HepG2 (cell line): ENCODE results near the gene UNC5CL. TPM values are rescaled to one million over a fixed set of nuclear protein-coding genes. Genes with fewer than 3 reads are reported as not detected.
A peak's percentile ranks its signal among the peaks of the same experiment; 100 is the strongest.

Experiments
- AHDC1 ChIP-seq: sonication (generic); formaldehyde crosslinking; IDR thresholded peaks from 2 replicates; pipeline ENCODE4 v1.5.1; 2020; ENCODE audit warnings: mild to moderate bottlenecking, missing genetic modification reagents, borderline replicate concordance
- CBX2 ChIP-seq, 2 experiments: fragments of 200-600 bp in 1 of 2; sonication (generic); formaldehyde crosslinking in 1 of 2; IDR thresholded peaks; 2 replicates each; pipeline versions ENCODE4 v1.7.0 to v1.8.1; 2018 to 2022; ENCODE audit warnings: low read depth in 2 of 2, low read length in 1 of 2, mild to moderate bottlenecking in 1 of 2, missing genetic modification reagents in 1 of 2
- DNMT1 ChIP-seq: sonication (generic); formaldehyde crosslinking; IDR thresholded peaks from 2 replicates; pipeline ENCODE4 v1.5.1; 2020; ENCODE audit warnings: mild to moderate bottlenecking, missing genetic modification reagents
- HMG20B ChIP-seq: conservative IDR thresholded peaks from 2 replicates; pipeline ENCODE4 v1.6.1; 2016; ENCODE audit warnings: missing genetic modification reagents, missing compliant biosample characterization
- LBX2 ChIP-seq: sonication (generic); formaldehyde crosslinking; IDR thresholded peaks from 2 replicates; pipeline ENCODE4 v1.5.0; 2020; ENCODE audit warnings: missing genetic modification reagents, mild to moderate bottlenecking, borderline replicate concordance
- NFE2 ChIP-seq: sonication (generic); formaldehyde crosslinking; IDR thresholded peaks from 2 replicates; pipeline ENCODE4 v1.4.0; 2020; ENCODE audit warnings: missing genetic modification reagents
- PBX2 ChIP-seq: IDR thresholded peaks from 2 replicates; pipeline ENCODE4 v1.6.1; 2016; ENCODE audit warnings: control low read depth
- RCOR2 ChIP-seq: IDR thresholded peaks from 2 replicates; pipeline ENCODE4 v1.6.1; 2016; ENCODE audit warnings: missing biosample characterization, missing genetic modification reagents
- SOX6 ChIP-seq, 2 experiments: fragments of 450-650 bp in 1 of 2; sonication (generic) in 1 of 2; formaldehyde crosslinking in 1 of 2; IDR thresholded peaks; 2 replicates each; pipeline versions ENCODE4 v1.4.0 to v1.6.1; 2017 to 2020; ENCODE audit warnings: antibody characterized with exemption in 1 of 2, mild to moderate bottlenecking in 1 of 2, missing genetic modification reagents in 1 of 2
- TRIM24 ChIP-seq: sonication (generic); formaldehyde crosslinking; IDR thresholded peaks from 2 replicates; pipeline ENCODE4 v1.8.0; 2022; ENCODE audit warnings: mild to moderate bottlenecking, missing genetic modification reagents
- ZBTB33 ChIP-seq: sonication (generic); formaldehyde crosslinking; IDR thresholded peaks from 2 replicates; pipeline ENCODE4 v1.4.0; 2020; ENCODE audit warnings: missing genetic modification reagents
- ZBTB39 ChIP-seq: sonication (generic); formaldehyde crosslinking; IDR thresholded peaks from 2 replicates; pipeline ENCODE4 v1.5.0; 2020; ENCODE audit warnings: missing genetic modification reagents
- ZNF20 ChIP-seq: sonication (generic); formaldehyde crosslinking; IDR thresholded peaks from 2 replicates; pipeline ENCODE4 v1.4.0; 2020; ENCODE audit warnings: mild to moderate bottlenecking, moderate library complexity, missing genetic modification reagents
- ZNF253 ChIP-seq: sonication (generic); formaldehyde crosslinking; IDR thresholded peaks from 2 replicates; pipeline ENCODE4 v1.8.0; 2022; ENCODE audit warnings: mild to moderate bottlenecking, missing genetic modification reagents, borderline replicate concordance
- ZNF496 ChIP-seq: sonication (generic); formaldehyde crosslinking; IDR thresholded peaks from 2 replicates; pipeline ENCODE4 v1.8.1; 2023; ENCODE audit warnings: mild to moderate bottlenecking, moderate library complexity, missing genetic modification reagents; ENCODE audit not compliant: insufficient replicate concordance
- ZNF564 ChIP-seq: sonication (generic); formaldehyde crosslinking; IDR thresholded peaks from 2 replicates; pipeline ENCODE4 v1.8.1; 2023; ENCODE audit warnings: mild to moderate bottlenecking, missing genetic modification reagents
- ZNF580 ChIP-seq: IDR thresholded peaks from 2 replicates; pipeline ENCODE4 v1.6.1; 2016; ENCODE audit warnings: low read depth, borderline replicate concordance
- ZNF790 ChIP-seq: sonication (generic); formaldehyde crosslinking; IDR thresholded peaks from 2 replicates; pipeline ENCODE4 v1.8.0; 2022; ENCODE audit warnings: missing genetic modification reagents, mild to moderate bottlenecking, borderline replicate concordance
- polyA plus RNA-seq, 8 experiments: library from polyadenylated mRNA; depleted of rRNA in 3 of 8; stranded (reverse) in 7 of 8; unstranded in 1 of 8; fragments of >200 nt; fragmentation: Illumina TruSeq in 4 of 8; extraction: Trizol in 4 of 8; gene quantifications; 2 replicates each; pipeline versions ENCODE4 v1.2.1 to v1.2.3, GENCODE V29; 2011 to 2016; ENCODE audit warnings: low read depth in 4 of 8, missing spikeins in 1 of 8, mixed read lengths in 1 of 8; ENCODE audit not compliant: insufficient read depth in 1 of 8
- total RNA-seq, 5 experiments: library from RNA; depleted of rRNA; stranded (reverse); fragments of >200 nt; fragmentation: Illumina TruSeq; extraction: Trizol; gene quantifications; 2 replicates each; pipeline ENCODE4 v1.2.3, GENCODE V29; 2016; ENCODE audit warnings: low read depth in 1 of 5

UNC5CL gene
- total and polyA plus RNA-seq, 2 of the 13 experiments (the other 11 are each of a cell fraction or from before 2014, with no cell fraction given): 2.4 to 2.5 TPM

GRCh38 chr6:41055149-41055548 is 16.1 kb upstream of the UNC5CL start (continued):
- TF ChIP-seq AHDC1 (CRISPR knock-in tag): no peak
- peak; percentile 39; the same call in 1 of the 2 replicates for TF ChIP-seq ZBTB33
- no peak for TF ChIP-seq HMG20B
- TF ChIP-seq ZNF253 (CRISPR knock-in tag): no peak
- no peak for TF ChIP-seq LBX2
- TF ChIP-seq ZNF580 (CRISPR knock-in tag): 0 out of 2 replicates have a peak, but pooled peaks have one; percentile 32
- no peak for TF ChIP-seq ZNF564 (CRISPR knock-in tag)
- no peak for TF ChIP-seq DNMT1 (CRISPR knock-in tag)
- no peak for TF ChIP-seq NFE2 (CRISPR knock-in tag)
- no peak for TF ChIP-seq ZNF496 (CRISPR knock-in tag)
- TF ChIP-seq PBX2: no peak
- TF ChIP-seq ZBTB39 (CRISPR knock-in tag): no peak
- TF ChIP-seq TRIM24: no peak
- no peak for TF ChIP-seq SOX6 (IDR thresholded peaks at IDR 0.05)
- TF ChIP-seq SOX6 (CRISPR knock-in tag; IDR thresholded peaks at IDR 0.05): peak; percentile 51
- no peak for TF ChIP-seq CBX2 (IDR thresholded peaks at IDR 0.05; ENCODE audit: low read depth, low read length)
- no peak for TF ChIP-seq CBX2 (CRISPR knock-in tag; IDR thresholded peaks at IDR 0.05; ENCODE audit: low read depth)
- TF ChIP-seq ZNF20: no peak
- no peak for TF ChIP-seq ZNF790 (CRISPR knock-in tag)
- TF ChIP-seq RCOR2 (CRISPR knock-in tag): 0 out of 2 replicates have a peak, but pooled peaks have one; percentile 20
